ENCODE results near the gene TPM3. TPM values are rescaled to one million over a fixed set of nuclear protein-coding genes. Genes with fewer than 3 reads are reported as not detected.

Gene TPM3
- total and polyA plus RNA-seq, 9 of the 15 experiments (the other 6 are each of a cell fraction or from before 2014, with no cell fraction given), result 202 to 604 (median 421) TPM

DNA sequence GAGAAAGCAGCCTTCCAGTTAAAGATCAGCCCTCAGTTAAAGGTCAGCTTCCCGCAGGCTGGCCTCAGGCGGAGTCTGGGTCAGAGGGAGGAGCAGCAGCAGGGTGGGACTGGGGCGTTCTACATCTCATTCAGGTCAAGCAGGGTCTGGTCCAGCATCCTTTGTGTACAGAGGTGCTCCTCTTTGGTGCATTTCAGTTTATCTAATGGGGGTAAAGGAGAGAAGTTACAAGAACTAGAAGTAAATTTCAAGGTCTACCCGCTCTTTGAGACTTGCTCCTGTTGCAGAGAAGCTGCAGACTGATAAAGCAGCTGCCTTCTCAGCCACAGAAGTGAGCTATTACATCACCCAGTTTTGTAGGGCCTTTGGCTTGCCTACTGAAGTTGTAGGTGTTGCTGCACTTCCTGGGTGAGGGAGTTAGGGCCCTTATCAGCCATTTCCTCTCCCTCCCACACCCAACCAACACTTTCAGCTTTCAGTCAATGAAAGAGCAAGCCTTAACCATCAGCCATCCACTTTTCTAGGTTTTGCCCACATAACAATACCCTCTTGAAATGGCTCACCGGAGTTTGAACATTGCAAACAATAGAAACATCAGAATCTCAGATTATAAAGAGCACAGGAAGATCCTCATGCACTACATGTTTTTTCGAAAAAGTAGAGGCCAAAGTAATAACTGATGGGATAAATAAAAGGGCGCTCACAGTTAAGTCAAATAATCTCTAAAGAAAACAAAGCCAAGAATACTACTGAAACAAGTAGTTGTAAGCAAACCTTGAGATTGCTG is 34.2 kb downstream of the TPM3 start (continued):
- TF ChIP-seq ZKSCAN3 (CRISPR knock-in tag; IDR thresholded peaks at IDR 0.05) (no peak), GABPB2 (CRISPR knock-in tag; conservative IDR thresholded peaks at IDR 0.05) (no peak), ZNF668 (CRISPR knock-in tag; IDR thresholded peaks at IDR 0.05) (no peak), ZBED1 (IDR thresholded peaks at IDR 0.05) (peak; percentile 26; the same call in 1 of the 2 replicates), TAF15 (IDR thresholded peaks at IDR 0.05; ENCODE audit: low read depth, low read length) (no peak), CREM (IDR thresholded peaks at IDR 0.05; ENCODE audit: low read depth) (peak; percentile 78), ZNF384 (IDR thresholded peaks at IDR 0.05; ENCODE audit: low read depth, low read length) (no peak), POLR2AphosphoS5 (IDR thresholded peaks at IDR 0.05; ENCODE audit: control insufficient read depth, insufficient read depth, low read depth, low read length) (peak; percentile 81), ZNF23 (CRISPR knock-in tag; IDR thresholded peaks at IDR 0.05) (no peak), ZNF780A (CRISPR knock-in tag; IDR thresholded peaks at IDR 0.05) (no peak), MYNN (IDR thresholded peaks at IDR 0.05) (peak; percentile 64; the same call in 1 of the 2 replicates), MYNN (CRISPR knock-in tag; IDR thresholded peaks at IDR 0.05) (no peak), NR4A1 (CRISPR knock-in tag; IDR thresholded peaks at IDR 0.05) (no peak), NR4A1 (tag; IDR thresholded peaks at IDR 0.05) (no peak; the same call in 1 of the 2 replicates), ZNF444 (CRISPR knock-in tag; IDR thresholded peaks at IDR 0.05) (no peak), ZBTB8A (IDR thresholded peaks at IDR 0.05; ENCODE audit: partially characterized antibody) (no peak), SUPT5H (IDR thresholded peaks at IDR 0.05) (peak; percentile 49), AFF4 (CRISPR knock-in tag; IDR thresholded peaks at IDR 0.05) (peak; percentile 76; the same call in 1 of the 2 replicates), LARP7 (IDR thresholded peaks at IDR 0.05) (0 out of 2 replicates have a peak, but pooled peaks have one; percentile 19)
- TF ChIP-seq, protein P1, sequence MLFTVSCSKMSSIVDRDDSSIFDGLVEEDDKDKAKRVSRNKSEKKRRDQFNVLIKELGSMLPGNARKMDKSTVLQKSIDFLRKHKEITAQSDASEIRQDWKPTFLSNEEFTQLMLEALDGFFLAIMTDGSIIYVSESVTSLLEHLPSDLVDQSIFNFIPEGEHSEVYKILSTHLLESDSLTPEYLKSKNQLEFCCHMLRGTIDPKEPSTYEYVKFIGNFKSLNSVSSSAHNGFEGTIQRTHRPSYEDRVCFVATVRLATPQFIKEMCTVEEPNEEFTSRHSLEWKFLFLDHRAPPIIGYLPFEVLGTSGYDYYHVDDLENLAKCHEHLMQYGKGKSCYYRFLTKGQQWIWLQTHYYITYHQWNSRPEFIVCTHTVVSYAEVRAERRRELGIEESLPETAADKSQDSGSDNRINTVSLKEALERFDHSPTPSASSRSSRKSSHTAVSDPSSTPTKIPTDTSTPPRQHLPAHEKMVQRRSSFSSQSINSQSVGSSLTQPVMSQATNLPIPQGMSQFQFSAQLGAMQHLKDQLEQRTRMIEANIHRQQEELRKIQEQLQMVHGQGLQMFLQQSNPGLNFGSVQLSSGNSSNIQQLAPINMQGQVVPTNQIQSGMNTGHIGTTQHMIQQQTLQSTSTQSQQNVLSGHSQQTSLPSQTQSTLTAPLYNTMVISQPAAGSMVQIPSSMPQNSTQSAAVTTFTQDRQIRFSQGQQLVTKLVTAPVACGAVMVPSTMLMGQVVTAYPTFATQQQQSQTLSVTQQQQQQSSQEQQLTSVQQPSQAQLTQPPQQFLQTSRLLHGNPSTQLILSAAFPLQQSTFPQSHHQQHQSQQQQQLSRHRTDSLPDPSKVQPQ (CRISPR knock-in tag; IDR thresholded peaks at IDR 0.05; ENCODE audit: borderline replicate concordance), result no peak
- TF ChIP-seq, protein P2, sequence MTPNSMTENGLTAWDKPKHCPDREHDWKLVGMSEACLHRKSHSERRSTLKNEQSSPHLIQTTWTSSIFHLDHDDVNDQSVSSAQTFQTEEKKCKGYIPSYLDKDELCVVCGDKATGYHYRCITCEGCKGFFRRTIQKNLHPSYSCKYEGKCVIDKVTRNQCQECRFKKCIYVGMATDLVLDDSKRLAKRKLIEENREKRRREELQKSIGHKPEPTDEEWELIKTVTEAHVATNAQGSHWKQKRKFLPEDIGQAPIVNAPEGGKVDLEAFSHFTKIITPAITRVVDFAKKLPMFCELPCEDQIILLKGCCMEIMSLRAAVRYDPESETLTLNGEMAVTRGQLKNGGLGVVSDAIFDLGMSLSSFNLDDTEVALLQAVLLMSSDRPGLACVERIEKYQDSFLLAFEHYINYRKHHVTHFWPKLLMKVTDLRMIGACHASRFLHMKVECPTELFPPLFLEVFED (CRISPR knock-in tag; conservative IDR thresholded peaks at IDR 0.05), result 0 out of 2 replicates have a peak, but pooled peaks have one; percentile 6

Measured in K562 (cell line).